Activated CD4-positive, alpha-beta T cell treated with anti-CD3 and anti-CD28 coated beads, Interleukin-2, amount 50 U/mL, for 24 hours (primary cell): Measurements from ENCODE around the gene BTG1.
"Not testable (repeated sequence)": the region's sequence is repeated elsewhere in the genome, so short reads cannot be mapped to it uniquely, and the experiment has no call there.

ENCODE experiments used
- DNase-seq, 2 donors: peaks; one replicate each; pipeline ENCODE4 v3.0.0-alpha.2; 2020; ENCODE audit warnings: low read depth in 1 of 2, low spot score in 1 of 2

The BTG1 gene

GRCh38 chr12:92102606-92103005 is 43.0 kb downstream of the BTG1 start:
- no peak for DNase-seq

GRCh38 chr12:92098594-92099380 is 46.9 kb downstream of the BTG1 start:
- DNase-seq: no peak

GRCh38 chr12:92096346-92097136 is 49.1 kb downstream of the BTG1 start:
- DNase-seq: peak in 1 of 2 donors; percentile 21

GRCh38 chr12:92094751-92095161 is 50.9 kb downstream of the BTG1 start:
- no peak for DNase-seq

GRCh38 chr12:92094301-92094700 is 51.3 kb downstream of the BTG1 start:
- DNase-seq: not testable (repeated sequence)
